Small intestine (tissue), 7 donors: ENCODE data around the gene SLC25A51. TPM values are rescaled to one million over a fixed set of nuclear protein-coding genes. Genes with fewer than 3 reads are reported as not detected.

Experiments used
- DNase-seq, 2 donors: peaks; one replicate each; pipeline versions ENCODE4 v3.0.0 to v3.0.0-alpha.2; 2013
- FAIRE-seq: peaks from 2 replicates; lab custom pipeline; 2012; peaks lifted over from hg19 to GRCh38; lab: Jason Lieb, UNC
- H3K27ac ChIP-seq, 3 donors: one replicate each; pipeline ENCODE4 v1.5.1; 2013; ENCODE audit warnings: low read length in 2 of 3, mild to moderate bottlenecking in 2 of 3, control low read depth in 1 of 3, inconsistent platforms in 1 of 3, low read depth in 1 of 3, moderate library complexity in 1 of 3
- H3K27me3 ChIP-seq, 3 donors: one replicate each; pipeline ENCODE4 v1.6.1; 2013; ENCODE audit warnings: low read length in 3 of 3, inconsistent platforms in 1 of 3; ENCODE audit not compliant: control insufficient read depth in 3 of 3, insufficient read depth in 3 of 3
- H3K36me3 ChIP-seq, 3 donors: one replicate each; pipeline ENCODE4 v1.6.1; 2013; ENCODE audit warnings: low read length in 3 of 3, inconsistent platforms in 1 of 3, low read depth in 1 of 3, mild to moderate bottlenecking in 1 of 3, moderate library complexity in 1 of 3; ENCODE audit not compliant: control insufficient read depth in 3 of 3, insufficient read depth in 2 of 3
- H3K4me1 ChIP-seq, 3 donors: one replicate each; pipeline ENCODE4 v1.6.1; 2013; ENCODE audit warnings: low read length in 2 of 3, inconsistent platforms in 1 of 3, low read depth in 1 of 3, mild to moderate bottlenecking in 1 of 3, moderate library complexity in 1 of 3; ENCODE audit not compliant: control insufficient read depth in 3 of 3, insufficient read depth in 2 of 3
- H3K4me3 ChIP-seq, 3 donors: one replicate each; pipeline ENCODE4 v1.5.1; 2013; ENCODE audit warnings: low read length in 3 of 3, control low read depth in 1 of 3, inconsistent platforms in 1 of 3, low read depth in 1 of 3, mild to moderate bottlenecking in 1 of 3, moderate library complexity in 1 of 3
- H3K9me3 ChIP-seq, 2 donors: one replicate each; pipeline ENCODE4 v1.6.1; 2013; ENCODE audit warnings: low read depth in 1 of 2, low read length in 1 of 2; ENCODE audit not compliant: control insufficient read depth in 2 of 2, insufficient read depth in 1 of 2
- WGBS, 3 donors: extraction: QIAGEN DNeasy Blood & Tissue Kit; methylation state at CpG; one replicate each; pipeline ENCODE4 v1.1.7; 2013; 5-methylcytosine and 5-hydroxymethylcytosine counted together
- polyA plus RNA-seq, 4 donors: library from polyadenylated mRNA; stranded (reverse) in 3 of 4; unstranded in 1 of 4; fragments of 200-250 nt in 3 of 4; fragments of 120-200 nt in 1 of 4; gene quantifications; one replicate each; pipeline versions ENCODE4 v1.2.1 to v1.2.3, GENCODE V29; 2013
- donor health status: healthy with polysubstance abuse.
- donor health status: control.
- donor health status: control.
- donor health status: Bipolar disorder and iron deficiency.
- donor health status: healthy.

SLC25A51 gene
- polyA plus RNA-seq, 4 donors, result 9.2 to 20.0 (median 13.2) TPM

DNA sequence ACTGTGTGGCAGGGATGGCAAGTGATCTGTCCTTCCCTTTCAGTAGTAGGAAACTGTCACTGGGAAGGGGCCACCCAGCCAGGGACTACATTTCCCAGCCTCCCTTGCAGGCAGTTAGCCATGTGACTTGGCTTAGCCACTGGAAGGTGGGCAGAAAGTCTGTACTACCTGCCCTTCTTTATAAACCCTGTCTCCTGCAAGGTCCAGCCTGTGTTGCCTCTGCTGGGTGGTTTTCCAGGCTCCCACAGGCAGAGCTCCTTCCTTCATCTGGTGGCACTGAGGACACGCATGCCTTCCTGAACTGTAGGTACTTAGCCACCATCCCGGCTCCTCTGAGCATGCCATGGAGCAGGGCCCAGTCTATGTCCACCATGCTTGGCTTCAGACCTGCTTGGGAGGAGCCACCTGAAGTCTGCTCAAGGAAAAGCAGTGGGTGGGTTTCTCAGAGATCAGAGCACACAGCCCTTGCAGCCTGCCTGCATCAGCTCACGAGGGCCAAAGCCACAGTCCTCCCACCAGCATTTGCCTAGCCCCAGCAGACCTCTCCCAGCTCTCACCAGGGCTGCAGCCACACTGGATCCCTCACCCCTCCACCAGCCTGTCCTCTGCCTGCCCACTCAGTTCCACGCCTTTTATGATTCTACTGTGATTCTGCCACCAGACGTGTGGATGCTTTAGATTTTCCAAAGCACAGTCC, 16.7 kb upstream of the SLC25A51 start:
- H3K27ac ChIP-seq, result no peak overlapping the region
- H3K4me1 ChIP-seq, result peaks cover 0 to 28% (median 0%) of the 10 kb centered on the region in 3 donors
- no peaks in the 10 kb centered on the region for H3K9me3 ChIP-seq
- no peak for FAIRE-seq
- no peaks in the 10 kb centered on the region for H3K27me3 ChIP-seq
- DNase-seq, result peak; percentile 20 to 48
- 92 to 96% (median 95%) methylated on average over 5 of the region's 5 CpGs for WGBS, 3 donors
- no peak overlapping the region for H3K4me3 ChIP-seq
- peaks cover 0 to 79% (median 6%) of the 10 kb centered on the region in 3 donors for H3K36me3 ChIP-seq

DNA sequence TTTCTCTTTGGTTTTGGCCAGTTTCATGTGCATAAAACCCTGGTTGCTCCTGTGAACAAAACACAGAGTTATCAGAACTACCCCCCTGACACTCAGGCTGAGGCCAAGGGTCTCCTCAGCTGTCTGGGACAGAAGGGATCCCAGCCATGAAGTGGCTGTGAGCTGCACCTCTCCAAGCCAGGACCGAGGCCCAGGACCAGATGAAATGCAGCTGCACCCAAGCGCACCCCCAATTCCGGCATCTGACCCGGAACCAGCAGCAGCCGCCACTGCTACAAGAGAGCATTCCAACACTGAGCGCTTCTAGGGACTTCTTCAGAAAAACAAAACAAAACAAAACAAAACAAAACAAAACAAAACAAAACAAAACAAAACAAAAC, 16.0 kb upstream of the SLC25A51 start:
- Histone ChIP-seq H3K4me1 (peaks cover 0 to 28% (median 0%) of the 10 kb centered on the region in 3 donors), H3K27ac (no peak overlapping the region), H3K27me3 (no peaks in the 10 kb centered on the region), H3K36me3 (peaks cover 0 to 75% (median 6%) of the 10 kb centered on the region in 3 donors), H3K4me3 (no peak overlapping the region), H3K9me3 (no peaks in the 10 kb centered on the region)
- FAIRE-seq (no peak), DNase-seq (no peak)
- 81 to 91% (median 85%) methylated on average over 6 of the region's 6 CpGs for WGBS, 3 donors

DNA sequence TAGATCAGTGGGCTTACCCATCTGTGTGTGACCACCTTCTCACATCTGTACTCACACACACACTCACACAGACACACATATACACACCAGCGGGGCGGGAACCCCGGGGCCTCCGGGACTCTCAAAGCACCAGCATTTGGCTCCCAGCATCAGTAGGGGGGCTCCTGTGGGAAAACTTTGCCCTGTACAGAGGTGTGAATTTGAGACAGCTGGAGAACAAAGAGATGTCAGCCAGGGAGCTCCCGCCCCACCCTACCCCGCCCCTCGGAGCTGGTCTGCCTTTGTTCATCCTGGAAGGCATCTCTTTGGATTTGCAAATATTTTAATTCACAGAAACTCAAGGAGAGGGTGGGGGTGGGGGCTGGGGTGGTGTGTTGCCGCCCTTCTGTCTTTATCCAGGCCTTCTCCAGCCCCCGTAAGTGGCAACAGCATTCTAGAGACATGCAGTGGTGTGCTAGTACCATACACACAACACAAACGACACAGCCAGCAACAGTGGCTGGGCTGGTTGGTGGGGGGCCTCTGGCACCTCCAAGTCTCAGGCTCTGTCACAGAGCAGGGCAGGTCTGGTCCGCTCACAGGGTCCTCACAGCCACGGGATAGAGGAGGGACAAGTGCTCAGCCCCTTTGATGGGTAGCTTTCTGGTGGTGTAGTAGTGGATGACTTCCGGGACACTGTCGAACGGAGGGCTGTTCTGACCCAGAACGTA, 15.5 kb upstream of the SLC25A51 start:
- 87 to 92% (median 88%) methylated on average over 16 of the region's 16 CpGs for WGBS, 3 donors
- Histone ChIP-seq H3K36me3 (peaks cover 0 to 76% (median 6%) of the 10 kb centered on the region in 3 donors), H3K4me1 (peaks cover 0 to 25% (median 0%) of the 10 kb centered on the region in 3 donors), H3K27me3 (no peaks in the 10 kb centered on the region), H3K4me3 (no peak overlapping the region), H3K27ac (no peak overlapping the region), H3K9me3 (no peaks in the 10 kb centered on the region)
- FAIRE-seq (no peak), DNase-seq (no peak)

DNA sequence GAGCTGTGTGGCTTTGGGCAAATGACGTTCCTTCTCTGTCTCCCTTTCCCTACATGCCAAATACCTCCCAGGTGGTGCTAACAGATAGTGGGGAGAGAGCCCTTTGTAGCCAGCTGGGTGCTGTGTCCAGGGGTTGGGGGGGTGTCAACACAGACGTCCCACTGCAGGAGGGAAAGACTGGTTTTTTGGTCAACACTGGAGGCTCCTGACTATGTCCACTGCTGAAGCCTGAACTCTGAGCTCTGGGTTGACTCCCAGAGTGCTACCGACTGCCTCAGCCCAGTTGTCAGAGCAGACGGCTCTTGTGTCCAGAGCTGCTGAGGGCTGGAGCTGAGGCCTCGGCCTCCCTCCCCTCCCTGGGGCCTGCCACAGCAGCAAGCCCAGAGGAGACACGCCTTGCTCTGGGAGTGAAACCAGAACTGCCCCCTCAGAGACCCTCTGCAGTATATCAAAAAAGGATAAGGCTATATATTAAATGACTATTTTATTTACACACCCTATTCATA, 14.8 kb upstream of the SLC25A51 start:
- peaks cover 0 to 19% (median 0%) of the 10 kb centered on the region in 3 donors for H3K4me1 ChIP-seq
- H3K27ac ChIP-seq, result no peak overlapping the region
- 82 to 87% (median 83%) methylated on average over 6 of the region's 6 CpGs for WGBS, 3 donors
- peaks cover 0 to 80% (median 6%) of the 10 kb centered on the region in 3 donors for H3K36me3 ChIP-seq
- no peak for DNase-seq
- H3K27me3 ChIP-seq, result no peaks in the 10 kb centered on the region
- H3K9me3 ChIP-seq, result no peaks in the 10 kb centered on the region
- no peak overlapping the region for H3K4me3 ChIP-seq
- no peak for FAIRE-seq

DNA sequence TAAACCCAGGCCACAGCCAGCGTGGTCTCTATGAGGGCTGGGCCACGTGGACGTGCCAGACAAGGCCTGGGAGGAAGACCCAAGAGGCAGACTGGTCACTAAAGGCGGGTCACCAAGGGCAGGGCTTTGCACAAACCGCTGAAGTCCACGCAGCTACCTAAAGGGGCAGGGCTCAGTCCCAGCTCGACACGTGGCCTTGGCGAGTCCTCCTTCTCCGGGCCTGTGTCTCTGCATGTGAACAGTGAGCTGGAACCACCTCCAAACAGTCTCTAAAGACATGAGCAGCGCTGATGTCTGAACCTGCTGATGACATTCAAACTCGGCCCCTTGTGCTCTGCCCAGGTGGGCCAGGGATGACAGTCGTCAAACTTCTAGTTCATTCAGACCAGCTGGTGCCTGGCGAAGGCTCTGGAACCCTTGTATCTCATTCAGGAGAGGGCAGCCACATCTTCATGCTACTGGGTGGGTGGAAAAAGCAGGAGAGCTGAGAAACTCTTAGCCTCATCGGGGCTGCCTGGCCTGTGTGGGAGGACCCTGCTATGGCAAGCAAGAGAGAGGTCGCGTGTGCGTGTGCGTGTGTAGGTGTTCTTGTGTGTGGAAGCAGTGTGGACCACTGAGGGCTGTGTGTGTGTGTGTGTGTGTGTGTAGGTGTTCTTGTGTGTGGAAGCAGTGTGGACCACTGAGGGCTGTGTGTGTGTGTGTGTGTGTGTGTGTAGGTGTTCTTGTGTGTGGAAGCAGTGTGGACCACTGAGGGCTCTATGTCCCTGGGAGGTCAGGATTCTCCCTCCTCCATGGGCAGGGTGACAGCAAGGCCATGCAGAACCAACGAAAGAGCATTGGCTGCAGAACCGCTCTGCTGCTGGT, 14.1 kb upstream of the SLC25A51 start:
- WGBS, 3 donors, result 85 to 90% (median 86%) methylated on average over 21 of the region's 21 CpGs
- no peak for DNase-seq
- FAIRE-seq, result no peak

DNA sequence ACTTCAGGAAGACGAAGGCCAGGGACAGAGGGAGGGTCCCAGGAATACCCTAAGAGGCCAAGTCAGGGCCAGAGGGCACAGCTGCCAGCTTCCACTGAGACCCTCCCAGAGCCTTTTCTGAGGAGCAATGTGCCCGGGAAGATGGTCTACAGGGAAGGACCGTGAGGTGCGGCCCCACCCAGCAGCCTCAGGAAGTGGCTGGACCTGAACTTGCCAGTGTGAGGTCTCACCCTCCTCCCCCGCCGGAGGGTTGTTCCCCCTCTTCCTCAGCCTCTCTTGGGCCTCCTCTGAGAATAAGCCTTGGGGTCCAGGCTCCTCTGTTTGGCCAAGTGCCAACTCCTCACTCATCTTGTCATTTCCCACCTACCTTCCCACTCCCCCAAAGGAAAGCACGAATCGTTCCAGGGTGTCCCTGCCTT, 13.4 kb upstream of the SLC25A51 start:
- H3K9me3 ChIP-seq, result no peaks in the 10 kb centered on the region
- peaks cover 0 to 5% (median 0%) of the 10 kb centered on the region in 3 donors for H3K4me1 ChIP-seq
- peaks cover 0 to 73% (median 6%) of the 10 kb centered on the region in 3 donors for H3K36me3 ChIP-seq
- H3K27me3 ChIP-seq, result no peaks in the 10 kb centered on the region
- WGBS, 3 donors, result 68 to 84% (median 77%) methylated on average over 8 of the region's 8 CpGs
- no peak for DNase-seq
- peak overlapping the region in 1 of 3 donors; percentile 35 for H3K27ac ChIP-seq
- no peak for FAIRE-seq
- H3K4me3 ChIP-seq, result no peak overlapping the region

More for the DNA sequence above, 14.1 kb upstream of the SLC25A51 start:
- H3K36me3 ChIP-seq, result peaks cover 0 to 74% (median 6%) of the 10 kb centered on the region in 3 donors
- no peaks in the 10 kb centered on the region for H3K9me3 ChIP-seq
- H3K4me1 ChIP-seq, result peaks cover 0 to 13% (median 0%) of the 10 kb centered on the region in 3 donors
- H3K27me3 ChIP-seq, result no peaks in the 10 kb centered on the region
- H3K4me3 ChIP-seq, result no peak overlapping the region
- peak overlapping the region in 1 of 3 donors; percentile 35 for H3K27ac ChIP-seq

DNA sequence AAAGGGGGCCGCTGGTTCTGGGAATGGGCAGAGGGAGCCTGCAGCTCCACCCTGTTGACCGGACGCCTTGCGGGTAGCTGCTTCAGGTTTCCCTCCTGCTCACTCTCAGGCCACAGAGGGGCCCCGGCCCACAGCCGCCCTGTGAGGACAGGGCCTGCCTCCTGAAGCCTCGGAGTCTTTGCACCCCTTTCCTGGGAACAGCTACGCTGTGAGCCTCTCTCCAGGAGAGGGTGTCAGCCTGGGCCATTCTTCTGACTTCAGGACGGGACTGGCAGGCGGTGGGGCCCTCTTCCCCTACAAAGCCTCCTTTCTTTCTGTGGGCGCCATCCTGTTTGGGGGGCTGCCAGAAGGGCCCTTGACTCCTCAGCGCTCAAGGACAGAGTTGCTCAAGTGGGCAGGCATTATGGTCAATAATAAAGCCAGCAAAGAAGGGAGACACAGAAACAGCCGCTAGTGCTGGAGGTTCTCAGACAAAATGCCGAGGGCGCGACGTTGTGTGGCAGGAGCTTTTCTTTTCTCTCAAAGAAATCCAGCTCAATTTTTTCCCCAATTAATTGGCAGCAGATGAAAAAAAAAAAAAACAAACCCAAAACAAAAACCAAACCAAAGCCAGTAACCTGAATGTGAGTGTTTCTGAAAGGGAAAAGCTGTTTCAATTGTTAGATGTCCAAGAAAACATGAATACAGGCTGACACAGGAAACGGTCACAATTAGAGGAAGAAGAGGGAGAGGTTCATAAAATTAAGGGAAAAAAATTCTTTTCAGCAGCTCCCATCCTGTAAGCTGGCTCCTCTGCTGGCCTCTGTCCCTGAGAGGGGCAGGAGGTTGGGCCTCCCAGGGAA, 12.8 kb upstream of the SLC25A51 start:
- Histone ChIP-seq H3K27ac (peak overlapping the region in 1 of 3 donors; percentile 52), H3K36me3 (peaks cover 0 to 70% (median 6%) of the 10 kb centered on the region in 3 donors), H3K9me3 (no peaks in the 10 kb centered on the region), H3K4me3 (no peak overlapping the region), H3K27me3 (no peaks in the 10 kb centered on the region), H3K4me1 (no peaks in the 10 kb centered on the region)
- DNase-seq (no peak), FAIRE-seq (no peak)
- 83 to 92% (median 88%) methylated on average over 18 of the region's 18 CpGs for WGBS, 3 donors
